HG02759 (cell line): ENCODE data around the gene PIGX.

ENCODE experiments used
- ATAC-seq: cut with Tn5 transposase; IDR thresholded peaks from one replicate; pipeline ENCODE4 v1.9.1; 2021; ENCODE audit warnings: mild to moderate bottlenecking, moderate library complexity; ENCODE audit not compliant: unreplicated experiment

PIGX gene

DNA sequence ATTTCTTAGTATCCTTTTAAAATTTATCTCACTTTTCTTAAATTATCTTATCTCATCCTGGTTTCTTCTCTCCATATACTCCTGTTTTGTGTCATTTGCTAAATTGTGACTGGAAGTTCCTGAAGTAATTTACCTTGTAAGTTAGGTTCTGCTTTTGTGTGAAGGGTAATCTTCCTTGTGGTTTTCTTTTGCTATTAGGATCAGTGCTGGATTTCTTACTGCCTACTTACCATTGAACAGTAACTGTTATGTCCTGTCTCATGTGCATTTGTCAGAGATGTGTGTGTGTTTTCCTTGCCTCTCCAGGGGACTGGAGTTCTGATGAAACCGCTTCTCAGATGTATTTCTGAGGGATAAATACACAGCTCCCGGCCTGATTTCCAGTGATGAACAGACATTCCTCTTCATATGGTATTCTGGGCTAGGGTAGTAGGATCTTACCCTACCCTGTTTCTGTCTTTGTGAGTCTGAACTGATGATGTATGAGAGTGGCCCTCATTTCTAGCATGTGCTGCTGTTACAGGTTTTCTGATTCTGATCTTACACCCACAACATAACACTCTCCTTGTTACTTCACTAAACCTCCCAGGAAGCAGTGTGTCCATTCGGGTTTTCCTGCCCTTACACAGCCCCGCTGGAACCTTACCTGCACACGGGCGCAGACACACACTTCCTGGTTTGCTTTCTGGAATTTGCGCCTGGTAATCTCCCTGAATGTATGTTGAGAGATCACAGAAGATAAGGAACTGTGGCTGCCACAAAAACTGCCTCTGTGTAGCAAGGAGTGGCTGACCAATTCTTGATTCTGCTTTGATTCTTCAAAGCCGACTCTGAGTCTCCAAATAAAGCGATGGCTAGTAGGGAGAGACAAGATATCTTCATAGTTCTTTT, 42.2 kb downstream of the PIGX start:
- ATAC-seq, result no peak

DNA sequence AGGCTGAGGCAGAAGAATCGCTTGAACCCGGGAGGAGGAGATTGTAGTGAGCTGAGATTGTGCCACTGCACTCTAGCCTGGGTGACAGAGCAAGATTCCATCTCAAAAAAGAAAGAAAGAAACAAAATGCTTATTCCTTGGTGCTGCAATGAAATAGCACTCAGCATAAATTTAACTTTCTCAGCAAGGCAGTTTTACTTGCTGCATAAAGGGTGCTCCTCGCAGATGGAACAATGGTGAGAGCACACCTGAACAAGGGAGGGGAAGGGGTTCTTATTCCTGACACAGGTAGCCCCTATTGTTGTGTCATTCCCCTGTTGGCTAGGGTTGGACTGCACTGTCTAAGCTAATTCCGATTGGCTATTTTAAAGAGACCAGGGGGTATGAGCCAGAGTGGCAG, 44.6 kb downstream of the PIGX start:
- no peak for ATAC-seq

DNA sequence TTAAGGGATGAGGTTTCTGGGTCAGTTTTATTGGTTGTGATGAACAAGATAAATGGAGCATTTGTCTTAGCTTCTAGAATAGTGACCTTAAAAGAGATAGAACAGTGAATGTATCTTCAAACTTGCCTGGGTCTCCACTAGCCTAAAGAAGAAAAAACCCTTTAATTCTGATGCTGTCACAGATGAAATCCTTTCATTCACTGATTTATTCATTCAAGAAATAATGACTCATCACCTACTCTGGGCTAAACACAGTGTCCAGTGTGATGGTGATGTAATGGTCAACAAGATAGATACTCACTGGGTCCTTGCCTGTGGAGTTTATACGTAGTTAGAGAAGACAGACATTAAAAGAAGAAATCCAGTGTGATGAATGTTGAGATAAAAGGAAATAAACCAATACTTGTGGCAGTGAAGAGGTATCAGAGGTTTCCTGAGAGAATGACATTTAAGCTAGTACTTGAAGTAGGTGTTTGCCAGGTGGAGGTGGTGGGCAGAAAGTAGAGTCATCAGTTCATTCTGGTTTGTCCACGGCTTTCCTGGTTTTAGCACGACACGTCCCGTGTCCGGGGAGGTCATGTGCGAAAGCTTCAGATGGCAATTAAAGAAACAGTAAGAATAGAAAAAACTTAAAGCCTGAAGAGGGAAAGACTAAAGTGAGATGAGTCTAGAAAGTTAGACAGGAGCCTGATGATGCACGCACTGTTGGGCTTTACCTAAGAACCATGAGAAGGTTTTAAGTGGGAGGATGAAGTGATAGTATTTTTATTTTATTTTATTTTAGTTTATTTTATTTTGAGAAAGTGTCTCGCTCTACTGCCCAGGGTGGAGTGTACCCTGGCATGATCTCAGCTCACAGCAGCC, 45.9 kb downstream of the PIGX start:
- no peak for ATAC-seq

DNA sequence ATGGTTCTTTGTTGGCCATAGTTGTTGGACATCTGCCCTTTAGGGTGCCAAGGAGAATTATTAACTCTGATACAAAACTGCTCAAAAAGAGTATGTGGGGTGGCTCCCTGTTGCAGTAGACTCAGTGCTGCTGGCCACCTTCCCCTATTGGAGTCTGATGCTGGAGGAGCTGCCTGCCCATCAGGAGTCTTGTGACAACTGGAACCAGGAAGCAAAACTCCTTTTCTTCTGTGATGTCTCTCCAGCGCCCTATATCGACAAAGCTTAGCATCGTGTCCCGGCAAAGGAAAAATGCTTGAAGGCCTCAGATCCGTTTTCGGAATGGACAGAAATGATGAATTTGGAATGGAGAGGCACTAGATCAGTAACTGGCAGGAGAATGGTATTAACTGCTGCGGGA, 51.0 kb downstream of the PIGX start:
- no peak for ATAC-seq

DNA sequence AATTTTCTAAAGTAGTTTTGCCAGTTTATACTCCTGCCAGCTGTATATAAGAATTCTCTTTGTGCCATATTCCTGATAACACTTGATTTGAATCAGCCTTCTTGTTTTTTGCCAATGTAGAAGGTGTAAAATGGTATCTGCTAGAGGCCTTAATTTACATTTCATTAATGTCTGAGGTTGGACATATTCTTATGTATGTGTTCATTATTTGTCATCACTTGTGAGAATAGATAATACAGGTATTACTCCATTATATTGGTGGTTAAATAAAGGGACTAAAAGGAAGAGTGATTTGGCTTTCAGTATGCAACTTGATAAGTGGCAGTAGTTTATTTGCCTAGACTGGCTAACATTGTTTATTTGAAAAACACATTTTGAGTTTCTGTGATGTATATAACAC, 53.3 kb downstream of the PIGX start:
- ATAC-seq, result no peak

DNA sequence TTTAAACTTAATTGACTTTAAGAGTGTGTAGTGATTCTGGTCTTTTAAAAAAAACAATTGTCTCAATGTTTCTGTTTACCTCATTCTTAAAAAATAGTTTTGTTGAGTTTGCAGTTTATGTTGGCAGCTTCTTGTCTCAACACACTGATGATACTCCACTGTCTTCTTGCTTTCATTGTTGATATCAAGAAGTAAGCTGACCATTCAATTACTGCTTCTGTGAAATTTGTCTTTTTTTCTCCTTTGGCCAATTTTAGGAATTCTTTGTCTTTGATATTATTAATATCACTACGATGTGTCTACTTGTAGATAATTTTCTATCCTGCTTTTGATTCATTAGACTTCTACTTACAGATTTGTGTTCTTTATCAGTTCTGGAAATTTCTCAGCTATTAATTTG, 58.9 kb downstream of the PIGX start:
- ATAC-seq, result no peak

DNA sequence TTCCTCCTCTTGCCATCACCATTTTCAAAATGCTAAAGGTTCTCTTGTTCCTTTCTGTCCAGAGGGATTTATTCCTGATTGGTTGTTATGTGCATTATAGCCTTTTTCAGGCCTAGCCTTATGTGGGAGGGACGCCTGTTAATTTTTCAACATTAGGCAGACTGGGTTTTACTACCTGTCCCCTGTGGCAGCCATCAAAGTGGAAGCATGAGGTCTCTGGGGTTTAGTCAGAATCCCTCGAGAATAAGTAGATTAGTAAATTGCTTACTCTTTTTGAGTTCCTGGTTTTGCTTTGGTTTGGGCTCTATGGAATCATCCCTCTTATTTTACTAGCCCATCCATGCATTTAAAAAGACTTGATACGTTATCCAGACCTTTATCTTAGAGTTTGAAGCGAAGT, 59.9 kb downstream of the PIGX start:
- ATAC-seq, result no peak

DNA sequence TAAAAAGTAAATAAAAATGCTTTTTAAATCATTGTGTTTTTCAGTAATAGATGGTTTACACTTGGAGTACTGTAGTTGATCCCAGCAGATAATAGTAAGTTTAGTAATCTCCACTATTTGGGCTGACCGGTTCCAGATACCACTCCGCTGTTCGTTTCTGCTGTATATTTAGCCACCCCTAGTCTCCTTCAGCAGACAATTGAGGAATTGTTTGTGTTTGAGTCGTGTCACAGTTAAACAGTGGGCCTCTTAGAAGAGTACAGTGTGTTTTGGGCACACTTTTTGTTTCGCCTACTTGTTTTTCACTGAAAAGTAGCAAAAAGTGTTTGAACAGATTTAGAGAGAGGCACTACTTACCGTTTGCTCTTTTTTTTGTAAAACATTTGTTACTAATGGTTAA, 60.7 kb downstream of the PIGX start:
- ATAC-seq, result no peak

DNA sequence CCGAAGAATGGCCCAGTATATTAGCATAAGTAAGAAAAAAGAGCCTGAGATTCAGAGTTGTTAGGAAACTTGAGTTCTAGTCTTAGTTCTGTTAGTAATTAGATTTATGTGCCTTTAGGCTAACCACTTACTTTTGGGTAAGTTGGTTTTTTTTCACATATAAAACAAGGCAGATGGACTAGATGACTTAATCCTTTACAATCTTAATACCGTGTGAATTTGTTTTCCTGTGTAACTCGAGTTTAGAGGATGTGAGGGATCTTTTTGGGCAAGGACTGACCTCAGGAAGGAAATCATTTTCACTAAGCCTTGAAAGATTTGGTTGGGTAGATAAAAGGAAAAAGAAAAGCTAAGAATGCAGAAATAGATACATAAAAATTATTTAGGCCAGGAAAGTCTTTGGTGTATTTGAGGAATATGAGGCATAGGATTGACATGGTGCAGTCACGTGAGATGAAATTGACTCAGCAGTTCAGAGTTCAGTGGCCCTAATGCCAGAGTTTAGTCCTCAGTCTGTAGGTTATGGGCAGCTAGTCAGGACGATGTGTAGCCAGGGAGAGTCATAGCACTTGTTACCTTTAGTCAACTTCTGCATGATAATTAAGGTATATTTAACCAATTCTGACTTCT, 62.1 kb downstream of the PIGX start:
- no peak for ATAC-seq

DNA sequence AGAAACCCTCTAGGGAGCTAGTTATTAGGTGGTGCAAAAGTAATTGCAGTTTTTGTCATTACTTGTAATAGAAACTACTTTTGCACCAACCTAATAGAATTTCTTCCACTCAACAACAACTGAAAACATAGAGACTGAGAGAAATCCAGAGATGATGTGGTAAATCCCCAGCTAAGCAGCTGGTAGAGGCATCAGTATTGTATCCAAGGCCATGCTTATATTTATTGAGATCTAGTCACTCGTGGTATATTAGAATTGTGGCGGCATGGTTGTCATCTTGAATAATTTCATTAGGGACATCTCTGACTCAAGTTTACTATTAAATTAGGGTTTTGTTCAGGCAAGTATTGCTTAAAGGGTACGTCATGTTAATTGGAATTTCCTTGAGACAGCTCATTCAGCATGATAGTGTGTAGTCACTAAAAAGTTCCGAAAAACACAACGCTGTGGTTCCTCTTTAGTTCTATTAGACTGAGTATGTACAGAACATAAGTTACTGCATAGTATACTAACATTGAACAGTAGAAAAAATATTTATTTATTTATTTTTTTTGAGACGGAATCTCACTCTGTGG, 62.8 kb downstream of the PIGX start:
- ATAC-seq, result no peak

DNA sequence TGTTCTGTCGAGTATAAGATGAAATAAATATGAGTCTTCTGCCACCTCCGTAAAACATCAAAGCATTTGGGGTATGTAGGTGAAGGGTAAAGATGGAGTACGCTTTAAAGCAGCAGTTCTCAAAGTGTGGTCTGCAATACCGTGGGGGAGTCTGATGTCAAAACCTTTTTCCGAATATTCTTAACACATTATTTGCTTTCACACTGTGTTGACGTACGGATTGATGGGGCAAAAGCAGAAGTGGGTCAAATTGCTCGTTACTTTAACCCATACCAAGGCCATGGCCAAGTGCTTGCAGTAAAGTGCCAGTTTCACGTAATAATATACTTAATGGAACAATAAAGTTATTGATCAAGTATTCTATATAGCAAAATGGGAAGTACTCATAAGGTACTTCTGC, 63.8 kb downstream of the PIGX start:
- ATAC-seq, result no peak

DNA sequence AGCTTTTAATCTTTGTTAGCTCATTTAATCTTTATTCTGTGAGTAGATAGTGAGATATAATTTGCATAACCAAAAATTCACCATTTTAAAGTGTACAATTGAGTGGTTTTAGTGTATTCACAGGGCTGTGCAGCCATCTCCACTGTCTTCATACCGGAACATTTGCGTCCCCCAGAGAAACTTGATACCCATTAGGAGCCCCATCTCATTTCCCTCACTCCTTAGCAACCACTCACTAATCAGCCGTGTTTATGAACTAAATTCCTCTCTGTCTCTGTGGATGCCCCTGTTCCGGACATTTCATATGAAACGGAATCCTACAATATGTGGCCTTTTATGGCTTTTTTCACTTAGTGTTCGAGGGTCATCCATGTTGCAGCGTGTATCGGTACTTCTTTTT, 65.7 kb downstream of the PIGX start:
- no peak for ATAC-seq

DNA sequence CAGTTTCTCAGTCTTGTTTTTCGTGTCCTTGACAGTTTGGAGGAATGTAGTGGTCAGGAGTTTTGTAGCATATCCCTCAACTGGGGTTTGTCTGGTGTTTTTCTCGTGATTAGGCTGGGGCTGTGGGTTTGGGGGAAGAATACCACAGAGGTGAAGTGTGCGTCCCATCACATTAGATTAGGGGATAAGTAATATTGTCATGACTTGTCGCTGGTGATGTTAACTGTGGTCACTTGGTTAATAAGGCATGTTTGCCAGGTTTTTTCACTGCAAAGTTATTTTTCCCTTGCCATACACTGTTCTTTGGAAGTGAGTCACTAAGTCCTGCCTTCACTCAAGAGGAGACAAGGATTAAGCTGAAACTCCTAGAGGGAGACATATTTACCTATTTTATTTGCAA, 66.6 kb downstream of the PIGX start:
- ATAC-seq, result no peak

DNA sequence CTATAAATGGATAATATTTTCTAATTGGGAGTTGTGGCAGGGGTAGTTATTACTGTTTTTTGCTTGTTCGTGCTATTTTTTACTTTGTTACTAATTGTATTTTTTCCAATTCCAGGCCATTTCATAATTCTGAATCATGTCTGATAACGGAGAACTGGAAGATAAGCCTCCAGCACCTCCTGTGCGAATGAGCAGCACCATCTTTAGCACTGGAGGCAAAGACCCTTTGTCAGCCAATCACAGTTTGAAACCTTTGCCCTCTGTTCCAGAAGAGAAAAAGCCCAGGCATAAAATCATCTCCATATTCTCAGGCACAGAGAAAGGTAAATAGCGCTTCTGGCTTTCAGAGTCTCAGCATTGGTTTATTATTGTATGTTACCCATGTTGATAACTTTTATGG, 70.3 kb downstream of the PIGX start:
- ATAC-seq, result no peak
